Mucosa of descending colon (tissue), 3 donors: ENCODE measurements around the gene TIAM2. TPM values are rescaled to one million over a fixed set of nuclear protein-coding genes. Genes with fewer than 3 reads are reported as not detected.

Experiments used
- ATAC-seq: fragments of 200-7000 bp; cut with Tn5 transposase; one replicate; pipeline ENCODE4 v1.9.1; 2020; ENCODE audit warnings: mild to moderate bottlenecking, moderate library complexity
- DNase-seq, 3 donors: peaks; one replicate each; pipeline ENCODE4 v3.0.0-alpha.2; 2020
- H3K36me3 ChIP-seq: fragments of 200-600 bp; one replicate; pipeline ENCODE4 v1.8.0; 2021; ENCODE audit warnings: low read depth, mild to moderate bottlenecking
- H3K4me1 ChIP-seq: fragments of 200-600 bp; one replicate; pipeline ENCODE4 v1.8.0; 2021; ENCODE audit warnings: low read depth, mild to moderate bottlenecking
- H3K4me3 ChIP-seq: fragments of 200-600 bp; one replicate; pipeline ENCODE4 v1.8.0; 2021; ENCODE audit warnings: mild to moderate bottlenecking
- H3K9me3 ChIP-seq: fragments of 200-600 bp; one replicate; pipeline ENCODE4 v1.8.0; 2021; ENCODE audit warnings: mild to moderate bottlenecking
- CTCF ChIP-seq: fragments of 200-600 bp; IDR thresholded peaks from one replicate; pipeline ENCODE4 v1.8.0; 2022; ENCODE audit warnings: antibody characterized with exemption, mild to moderate bottlenecking
- intact Hi-C, 2 donors: fragments of 100-400 bp; cut with DNase I in 1 of 2; cut with micrococcal nuclease in 1 of 2; formaldehyde crosslinking; loops; one replicate each; pipeline versions ENCODE4 v1.11.0 to v1.11.1; 2022; cut with DNase I, micrococcal nuclease
- total RNA-seq, 3 donors: library from RNA; stranded (reverse); fragmentation: NEBNext Ultra II Directional in 2 of 3; extraction: Animal tissue kit (Norgen Biotek cat#: 25700) in 2 of 3; gene quantifications; one replicate each; pipeline versions ENCODE4 v1.2.1 to v1.2.4, GENCODE V29; 2021 to 2023
- donor health status: DM: no; HTN: no; CAD: no; lungs with moderate emphysema.
- donor health status: DM: no; HTN: no; CAD: no.
- donor health status: DM: no; HTN: yes; CAD: no.

Gene TIAM2
- total RNA-seq, 3 donors from 2014 or later = 4.2 to 12.2 (median 9.8) TPM

- Histone ChIP-seq H3K36me3 (no peaks in the 10 kb centered on the region), H3K9me3 (no peaks in the 10 kb centered on the region), H3K4me3 (no peak overlapping the region), H3K4me1 (no peaks in the 10 kb centered on the region)
- DNase-seq (no peak), ATAC-seq (no peak)
- intact Hi-C loops = no loop called here
- no peak for TF ChIP-seq CTCF
These were observed 8.4 kb downstream of the TIAM2 start for GRCh38 chr6:155003476-155003875.

GRCh38 chr6:155004017-155004416, 8.9 kb downstream of the TIAM2 start:
- DNase-seq (no peak), ATAC-seq (no peak)
- Histone ChIP-seq H3K4me1 (no peaks in the 10 kb centered on the region), H3K36me3 (no peaks in the 10 kb centered on the region), H3K9me3 (no peaks in the 10 kb centered on the region), H3K4me3 (no peak overlapping the region)
- TF ChIP-seq CTCF = no peak
- intact Hi-C loops = no loop called here

- Histone ChIP-seq H3K9me3 (no peaks in the 10 kb centered on the region), H3K4me3 (no peak overlapping the region), H3K36me3 (no peaks in the 10 kb centered on the region), H3K4me1 (no peaks in the 10 kb centered on the region)
- ATAC-seq = no peak
- no peak for TF ChIP-seq CTCF
- intact Hi-C loops = no loop called here
- no peak for DNase-seq
These were observed 9.7 kb downstream of the TIAM2 start for GRCh38 chr6:155004576-155005372.

- DNase-seq (no peak), ATAC-seq (no peak)
- H3K36me3 ChIP-seq = no peaks in the 10 kb centered on the region
- intact Hi-C loops = no loop called here
- H3K4me3 ChIP-seq = no peak overlapping the region
- no peak for TF ChIP-seq CTCF
- H3K4me1 ChIP-seq = peaks cover 13% of the 10 kb centered on the region
- H3K9me3 ChIP-seq = no peaks in the 10 kb centered on the region
These were observed 13.5 kb downstream of the TIAM2 start for GRCh38 chr6:155008625-155009024.

- DNase-seq = no peak
These were observed 15.8 kb downstream of the TIAM2 start for GRCh38 chr6:155010940-155011339.

More at GRCh38 chr6:155010940-155011339, 15.8 kb downstream of the TIAM2 start:
- intact Hi-C loops = no loop called here
- H3K4me3 ChIP-seq = no peak overlapping the region
- H3K9me3 ChIP-seq = no peaks in the 10 kb centered on the region
- peaks cover 16% of the 10 kb centered on the region for H3K4me1 ChIP-seq
- no peak for TF ChIP-seq CTCF
- ATAC-seq = no peak
- no peaks in the 10 kb centered on the region for H3K36me3 ChIP-seq
